SK-N-SH (cell line): ENCODE results near the gene THADA.

Experiments
- CTCF ChIP-seq: fragments of 200-600 bp; sonication (generic); IDR thresholded peaks from 2 replicates; pipeline ENCODE4 v1.6.1; 2017; ENCODE audit warnings: antibody characterized with exemption, mild to moderate bottlenecking, moderate library complexity
- EP300 ChIP-seq, 2 experiments: IDR thresholded peaks; 2 replicates each; pipeline versions ENCODE4 v1.4.0 to v1.6.1; 2012; ENCODE audit warnings: borderline replicate concordance in 1 of 2, low read depth in 1 of 2, low read length in 1 of 2
- FOXM1 ChIP-seq: IDR thresholded peaks from 2 replicates; pipeline ENCODE4 v1.4.0; 2012; ENCODE audit warnings: low read depth, mild to moderate bottlenecking
- MEF2A ChIP-seq: IDR thresholded peaks from 2 replicates; pipeline ENCODE4 v1.4.0; 2012; ENCODE audit warnings: low read depth, borderline replicate concordance
- NFIC ChIP-seq: IDR thresholded peaks from 2 replicates; pipeline ENCODE4 v1.4.0; 2012; ENCODE audit warnings: borderline replicate concordance
- POLR2AphosphoS5 ChIP-seq: IDR thresholded peaks from 2 replicates; pipeline ENCODE4 v1.6.1; 2012; ENCODE audit warnings: low read depth, low read length
- RCOR1 ChIP-seq: fragments of 150-350 bp; IDR thresholded peaks from 2 replicates; pipeline ENCODE4 v1.6.1; 2017; ENCODE audit warnings: antibody characterized with exemption, low read length
- REST ChIP-seq: IDR thresholded peaks from 2 replicates; pipeline ENCODE4 v1.6.1; 2012; ENCODE audit warnings: mild to moderate bottlenecking, low read depth, low read length, moderate library complexity
- TEAD4 ChIP-seq: IDR thresholded peaks from 2 replicates; pipeline ENCODE4 v1.4.0; 2012; ENCODE audit warnings: mild to moderate bottlenecking, borderline replicate concordance; ENCODE audit not compliant: insufficient read depth

GRCh38 chr2:43349904-43350303 lies 245.9 kb downstream of the THADA start:
- no peak for TF ChIP-seq POLR2AphosphoS5
- no peak for TF ChIP-seq EP300 (IDR thresholded peaks at IDR 0.05; ENCODE audit: borderline replicate concordance in 1 of 2, low read depth in 1 of 2, low read length in 1 of 2)
- TF ChIP-seq CTCF: no peak
- no peak for TF ChIP-seq RCOR1
- no peak for TF ChIP-seq TEAD4
- TF ChIP-seq REST: no peak
- no peak for TF ChIP-seq MEF2A
- no peak for TF ChIP-seq FOXM1
- TF ChIP-seq NFIC: no peak
